ENCODE results near the gene HEATR3. TPM values are rescaled to one million over a fixed set of nuclear protein-coding genes. Genes with fewer than 3 reads are reported as not detected.
A peak's percentile ranks its signal among the peaks of the same experiment; 100 is the strongest.

HEATR3 gene
- polyA plus RNA-seq, 3 donors: 10.4 to 40.6 (median 10.7) TPM

DNA sequence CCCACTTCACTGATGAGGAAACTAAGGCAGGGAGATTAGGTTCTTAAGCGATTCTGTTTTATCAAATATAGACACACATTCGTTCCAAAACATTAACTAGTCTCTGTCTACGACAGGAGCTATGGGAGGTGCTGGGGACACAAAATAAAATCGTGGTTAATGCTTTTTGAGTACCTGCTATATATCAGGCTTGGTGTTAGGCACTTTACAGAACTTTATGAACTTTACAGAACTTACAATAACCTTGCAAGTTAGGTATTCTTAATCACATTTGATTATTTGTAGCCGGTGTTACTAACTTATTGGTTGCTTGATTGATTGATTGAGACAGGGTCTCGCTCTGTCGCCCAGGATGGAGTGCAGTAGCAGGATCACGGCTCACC lies 538 bp upstream of the HEATR3 start:
- Histone ChIP-seq H3K4me2 (replicated peaks; ENCODE audit: extremely low read depth, low read length, poor library complexity, severe bottlenecking) (peak overlapping the region; percentile 97), H3K36me3 (replicated peaks in 1 of 2; ENCODE audit: control insufficient read depth in 1 of 2, insufficient read depth in 2 of 2, low read length in 2 of 2) (peaks cover 16 to 22% of the 10 kb centered on the region in 2 donors), H3K27ac (ENCODE audit: low read depth in 1 of 2, low read length in 2 of 2) (peak overlapping the region; percentile 15 to 64), H3K4me3 (replicated peaks in 1 of 3; ENCODE audit: low read depth in 2 of 3, low read length in 3 of 3) (peak overlapping the region in 2 of 3 experiments; percentile 19 to 96), H3K27me3 (ENCODE audit: control insufficient read depth in 2 of 2, insufficient read depth in 2 of 2, low read length in 2 of 2) (no peaks in the 10 kb centered on the region), H3K9ac (ENCODE audit: insufficient read depth, low read length, poor library complexity, severe bottlenecking) (no peak overlapping the region), H3K9me3 (replicated peaks in 1 of 2; ENCODE audit: control insufficient read depth in 1 of 2, insufficient read depth in 1 of 2, low read length in 2 of 2) (no peaks in the 10 kb centered on the region), H3K4me1 (ENCODE audit: control insufficient read depth in 1 of 2, insufficient read depth in 2 of 2, low read length in 2 of 2) (peaks cover 26% of the 10 kb centered on the region in 2 donors), H2AFZ (ENCODE audit: insufficient read depth, low read depth, low read length, poor library complexity, severe bottlenecking) (no peak overlapping the region), H4K20me1 (ENCODE audit: insufficient read depth, low read length) (peaks cover 40% of the 10 kb centered on the region), H3K79me2 (ENCODE audit: insufficient read depth, low read length) (peaks cover 43% of the 10 kb centered on the region)
- TF ChIP-seq, protein P1, sequence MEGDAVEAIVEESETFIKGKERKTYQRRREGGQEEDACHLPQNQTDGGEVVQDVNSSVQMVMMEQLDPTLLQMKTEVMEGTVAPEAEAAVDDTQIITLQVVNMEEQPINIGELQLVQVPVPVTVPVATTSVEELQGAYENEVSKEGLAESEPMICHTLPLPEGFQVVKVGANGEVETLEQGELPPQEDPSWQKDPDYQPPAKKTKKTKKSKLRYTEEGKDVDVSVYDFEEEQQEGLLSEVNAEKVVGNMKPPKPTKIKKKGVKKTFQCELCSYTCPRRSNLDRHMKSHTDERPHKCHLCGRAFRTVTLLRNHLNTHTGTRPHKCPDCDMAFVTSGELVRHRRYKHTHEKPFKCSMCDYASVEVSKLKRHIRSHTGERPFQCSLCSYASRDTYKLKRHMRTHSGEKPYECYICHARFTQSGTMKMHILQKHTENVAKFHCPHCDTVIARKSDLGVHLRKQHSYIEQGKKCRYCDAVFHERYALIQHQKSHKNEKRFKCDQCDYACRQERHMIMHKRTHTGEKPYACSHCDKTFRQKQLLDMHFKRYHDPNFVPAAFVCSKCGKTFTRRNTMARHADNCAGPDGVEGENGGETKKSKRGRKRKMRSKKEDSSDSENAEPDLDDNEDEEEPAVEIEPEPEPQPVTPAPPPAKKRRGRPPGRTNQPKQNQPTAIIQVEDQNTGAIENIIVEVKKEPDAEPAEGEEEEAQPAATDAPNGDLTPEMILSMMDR (IDR thresholded peaks at IDR 0.05): no peak
- Mint-ChIP-seq H3K4me3 (peak overlapping the region in 1 of 2 donors; percentile 92), H3K4me1 (peaks cover 33% of the 10 kb centered on the region), H3K36me3 (peaks cover 28% of the 10 kb centered on the region in 2 donors), H3K9me3 (peaks cover 0 to under 1% (median 0%) of the 10 kb centered on the region in 7 donors), H3K27ac (peak overlapping the region; percentile 78 to 97 (median 95)), H3K27me3 (ENCODE audit: low read depth in 3 of 3) (peaks cover 0 to 4% (median 3%) of the 10 kb centered on the region in 3 donors)
- intact Hi-C loops (cut with micrococcal nuclease): loop anchor here (5.0 kb wide), 4 partner anchors 38 to 302 kb away; partner anchors contain the start of genes BRD7 (in 1 of the 2), CNEP1R1 (in 1 of the 2) and TENT4B (in 1 of the 2)
- 100% methylated on average over 1 of the region's 8 CpGs for WGBS (ENCODE audit: insufficient coverage)
- DNase-seq: no peak

DNA sequence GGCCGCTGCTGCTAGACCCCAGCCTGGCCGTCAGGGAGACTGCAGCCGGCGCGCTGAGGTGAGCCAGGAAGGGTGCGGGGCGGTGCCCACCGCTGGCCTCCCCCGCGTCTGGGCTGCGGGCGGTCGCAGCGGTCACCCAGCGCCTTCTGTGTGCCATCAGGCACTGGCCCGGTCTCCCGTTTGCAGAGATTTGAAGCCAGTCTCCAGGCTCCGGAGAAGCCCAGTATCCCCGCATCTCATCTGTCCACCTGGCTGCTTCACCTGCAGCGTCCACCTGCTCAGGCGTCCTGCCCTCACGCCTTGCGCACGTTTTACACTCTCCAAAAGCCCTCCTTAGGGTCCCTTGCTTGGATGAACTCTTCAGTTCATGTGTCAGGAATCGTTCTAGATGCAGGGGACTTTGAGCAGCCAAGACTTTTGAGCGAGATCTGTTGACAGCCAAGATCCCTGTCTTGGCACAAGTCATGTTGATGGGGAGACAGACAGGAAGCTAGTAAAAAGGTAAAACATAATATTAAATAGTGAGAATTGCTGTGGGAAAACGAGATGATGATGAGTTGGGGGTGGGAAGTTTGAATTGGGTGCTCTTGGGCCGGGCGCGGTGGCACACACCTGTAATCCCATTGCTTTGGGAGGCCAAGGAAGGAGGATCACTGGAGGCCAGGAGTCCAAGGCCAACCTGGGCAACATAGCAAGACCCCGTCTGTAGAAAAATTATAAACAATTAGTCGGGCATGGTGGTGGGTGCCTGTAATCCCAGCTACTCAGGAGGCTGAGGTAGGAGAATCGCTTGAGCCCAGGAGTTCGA lies 916 bp downstream of the HEATR3 start:
- Mint-ChIP-seq H3K4me3 (peak overlapping the region; percentile 88 to 92), H3K9me3 (no peaks in the 10 kb centered on the region), H3K4me1 (peaks cover 38% of the 10 kb centered on the region), H3K27ac (peak overlapping the region; percentile 76 to 92 (median 89)), H3K27me3 (ENCODE audit: low read depth in 3 of 3) (peaks cover 0 to 2% (median 1%) of the 10 kb centered on the region in 3 donors), H3K36me3 (peaks cover 39 to 41% of the 10 kb centered on the region in 2 donors)
- TF ChIP-seq, protein P1 (IDR thresholded peaks at IDR 0.05): no peak
- Histone ChIP-seq H3K79me2 (ENCODE audit: insufficient read depth, low read length) (peaks cover 56% of the 10 kb centered on the region), H4K20me1 (ENCODE audit: insufficient read depth, low read length) (peaks cover 53% of the 10 kb centered on the region), H3K27me3 (ENCODE audit: control insufficient read depth in 2 of 2, insufficient read depth in 2 of 2, low read length in 2 of 2) (no peaks in the 10 kb centered on the region), H3K4me2 (replicated peaks; ENCODE audit: extremely low read depth, low read length, poor library complexity, severe bottlenecking) (peak overlapping the region; percentile 97), H3K4me3 (replicated peaks in 1 of 3; ENCODE audit: low read depth in 2 of 3, low read length in 3 of 3) (peak overlapping the region; percentile 51 to 96 (median 93)), H3K9ac (ENCODE audit: insufficient read depth, low read length, poor library complexity, severe bottlenecking) (peak overlapping the region; percentile 80), H3K9me3 (replicated peaks in 1 of 2; ENCODE audit: control insufficient read depth in 1 of 2, insufficient read depth in 1 of 2, low read length in 2 of 2) (no peaks in the 10 kb centered on the region), H3K27ac (ENCODE audit: low read depth in 1 of 2, low read length in 2 of 2) (peak overlapping the region; percentile 2 to 87), H2AFZ (ENCODE audit: insufficient read depth, low read depth, low read length, poor library complexity, severe bottlenecking) (peak overlapping the region; percentile 89), H3K36me3 (replicated peaks in 1 of 2; ENCODE audit: control insufficient read depth in 1 of 2, insufficient read depth in 2 of 2, low read length in 2 of 2) (peaks cover 25 to 36% of the 10 kb centered on the region in 2 donors), H3K4me1 (ENCODE audit: control insufficient read depth in 1 of 2, insufficient read depth in 2 of 2, low read length in 2 of 2) (peaks cover 26% of the 10 kb centered on the region in 2 donors)
- no peak for DNase-seq
- intact Hi-C loops (cut with micrococcal nuclease): loop anchor here (2.0 to 5.0 kb wide), 5 partner anchors 39 to 301 kb away; partner anchors contain the start of genes CNEP1R1 (in 2 of the 2), BRD7 (in 1 of the 2) and TENT4B (in 1 of the 2)
- WGBS (ENCODE audit: insufficient coverage): 19% methylated on average over 29 of the region's 34 CpGs
